Ovary (tissue), 9 donors: ENCODE measurements around the gene MRNIP. TPM values are rescaled to one million over a fixed set of nuclear protein-coding genes. Genes with fewer than 3 reads are reported as not detected.

Source experiments
- DNase-seq, 5 donors: peaks; one replicate each; pipeline ENCODE4 v3.0.0-alpha.2; 2019 to 2020
- H3K27ac ChIP-seq, 2 donors: fragments of 200-600 bp; one replicate each; pipeline versions ENCODE4 v1.5.1 to v1.8.0; 2019 to 2022
- H3K27me3 ChIP-seq: fragments of 200-600 bp; one replicate; pipeline ENCODE4 v1.8.0; 2022
- H3K36me3 ChIP-seq: fragments of 200-600 bp; sonication (generic); one replicate; pipeline ENCODE4 v1.5.1; 2019
- H3K4me1 ChIP-seq: one replicate; pipeline ENCODE4 v1.8.1; 2013; ENCODE audit warnings: mild to moderate bottlenecking, moderate library complexity; ENCODE audit not compliant: insufficient read depth
- H3K4me3 ChIP-seq: fragments of 200-600 bp; sonication (generic); one replicate; pipeline ENCODE4 v1.5.1; 2017
- H3K9me3 ChIP-seq, 2 donors: fragments of 200-600 bp in 1 of 2; sonication (generic) in 1 of 2; one replicate each; pipeline versions ENCODE4 v1.5.1 to v1.8.1; 2013 to 2019; ENCODE audit warnings: mild to moderate bottlenecking in 1 of 2, moderate library complexity in 1 of 2
- EP300 ChIP-seq: sonication (generic); formaldehyde crosslinking; IDR thresholded peaks from one replicate; pipeline ENCODE4 v1.6.1; 2017; ENCODE audit warnings: antibody characterized with exemption
- POLR2A ChIP-seq: fragments of 450-650 bp; IDR thresholded peaks from one replicate; pipeline ENCODE4 v1.6.1; 2017; ENCODE audit warnings: antibody characterized with exemption, mild to moderate bottlenecking, moderate library complexity
- WGBS, 3 donors: extraction: QIAGEN DNeasy Blood & Tissue Kit in 1 of 3; methylation state at CpG; one replicate each; pipeline versions ENCODE4 v1.1.5 to v1.1.7; 2013 to 2017; 5-methylcytosine and 5-hydroxymethylcytosine counted together
- intact Hi-C, 4 donors: fragments of 100-400 bp; cut with DNase I; formaldehyde crosslinking; loops; one replicate each; pipeline versions ENCODE4 v1.11.0 to v1.15.1; 2022 to 2023
- polyA plus RNA-seq, 2 donors: library from polyadenylated mRNA; stranded (reverse); fragments of 200-250 nt in 1 of 2; fragments of 350-450 nt in 1 of 2; fragmentation: Illumina TruSeq in 1 of 2; extraction: RNeasy Lipid Tissue Mini Kit (QIAGEN cat#74804) in 1 of 2; gene quantifications; one replicate each; pipeline ENCODE4 v1.2.3, GENCODE V29; 2013 to 2014
- total RNA-seq, 7 donors: library from RNA; depleted of rRNA in 2 of 7; stranded (reverse); fragments of >200 nt in 2 of 7; fragmentation: NEBNext Ultra II Directional in 3 of 7; extraction: Animal tissue kit (Norgen Biotek cat#: 25700) in 3 of 7; gene quantifications; one replicate each; pipeline versions ENCODE4 v1.1.0 to v1.2.4, GENCODE V29; 2016 to 2023
- TF ChIP-seq, protein P1 (sequence below), 3 donors: fragments of 450-650 bp in 2 of 3; fragments of 200-600 bp in 1 of 3; IDR thresholded peaks; one replicate each; pipeline versions ENCODE4 v1.5.1 to v1.8.0; 2016 to 2022; ENCODE audit warnings: antibody characterized with exemption in 3 of 3, mild to moderate bottlenecking in 1 of 3
- donor health status: DM: no; HTN: no; CAD: no; lungs with moderate emphysema.
- donor health status: DM: no; HTN: no; CAD: no.
- donor health status: Bipolar disorder and iron deficiency.
- donor health status: DM: yes; HTN: yes; CAD: no.
- donor health status: DM: no; HTN: no; CAD: no.
- donor health status: DM: yes; HTN: yes; CAD: no.

The MRNIP gene
- total and polyA plus RNA-seq, 9 donors: 26.9 to 61.1 (median 50.3) TPM

DNA sequence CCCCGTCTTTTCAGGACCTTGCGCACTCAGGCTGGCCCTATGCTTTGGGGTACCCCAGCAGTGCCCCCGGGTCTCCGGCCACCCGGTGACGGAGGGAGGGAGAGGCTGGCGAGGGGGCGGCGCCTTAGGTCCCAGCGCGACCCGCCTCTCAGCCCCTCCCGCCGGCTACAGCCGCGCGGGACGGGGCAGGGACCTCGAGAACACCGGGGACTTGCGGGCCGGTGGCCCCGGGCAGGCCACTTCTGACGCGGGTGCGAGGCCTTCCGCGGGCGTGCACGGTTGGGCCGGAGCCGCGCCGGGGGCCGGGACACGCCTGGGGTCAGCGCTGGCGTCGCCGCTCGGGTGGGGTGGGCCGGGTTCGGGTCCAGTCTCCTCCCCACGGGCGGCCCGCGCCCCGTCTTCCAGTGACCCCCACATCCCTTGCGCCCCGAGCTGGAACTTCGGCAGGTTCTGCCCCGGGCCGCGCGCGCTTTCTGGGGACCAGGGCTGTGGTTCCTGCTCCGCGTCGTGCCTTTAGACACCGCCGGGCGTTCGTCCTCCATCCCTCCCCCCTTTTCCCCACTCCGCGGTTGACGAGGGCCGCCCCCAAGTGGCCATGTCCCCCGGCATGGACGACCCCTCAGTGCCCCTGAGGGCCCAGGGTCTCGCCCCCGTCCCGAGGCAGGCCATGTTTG, 41.7 kb downstream of the MRNIP start:
- Histone ChIP-seq H3K4me1 (peaks cover 21% of the 10 kb centered on the region), H3K27me3 (no peaks in the 10 kb centered on the region), H3K9me3 (no peaks in the 10 kb centered on the region), H3K27ac (peak overlapping the region; percentile 53 to 79), H3K36me3 (no peaks in the 10 kb centered on the region), H3K4me3 (peak overlapping the region; percentile 40)
- DNase-seq: peak in 4 of 5 donors; percentile 54 to 64 (median 58)
- intact Hi-C loops: no loop called here
- WGBS, 3 donors: 1 to 6% (median 1%) methylated on average over 29 to 72 of the region's 72 CpGs
- TF ChIP-seq POLR2A (peak; percentile 9), EP300 (no peak)
- TF ChIP-seq, protein P1, sequence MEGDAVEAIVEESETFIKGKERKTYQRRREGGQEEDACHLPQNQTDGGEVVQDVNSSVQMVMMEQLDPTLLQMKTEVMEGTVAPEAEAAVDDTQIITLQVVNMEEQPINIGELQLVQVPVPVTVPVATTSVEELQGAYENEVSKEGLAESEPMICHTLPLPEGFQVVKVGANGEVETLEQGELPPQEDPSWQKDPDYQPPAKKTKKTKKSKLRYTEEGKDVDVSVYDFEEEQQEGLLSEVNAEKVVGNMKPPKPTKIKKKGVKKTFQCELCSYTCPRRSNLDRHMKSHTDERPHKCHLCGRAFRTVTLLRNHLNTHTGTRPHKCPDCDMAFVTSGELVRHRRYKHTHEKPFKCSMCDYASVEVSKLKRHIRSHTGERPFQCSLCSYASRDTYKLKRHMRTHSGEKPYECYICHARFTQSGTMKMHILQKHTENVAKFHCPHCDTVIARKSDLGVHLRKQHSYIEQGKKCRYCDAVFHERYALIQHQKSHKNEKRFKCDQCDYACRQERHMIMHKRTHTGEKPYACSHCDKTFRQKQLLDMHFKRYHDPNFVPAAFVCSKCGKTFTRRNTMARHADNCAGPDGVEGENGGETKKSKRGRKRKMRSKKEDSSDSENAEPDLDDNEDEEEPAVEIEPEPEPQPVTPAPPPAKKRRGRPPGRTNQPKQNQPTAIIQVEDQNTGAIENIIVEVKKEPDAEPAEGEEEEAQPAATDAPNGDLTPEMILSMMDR (IDR thresholded peaks at IDR 0.05): peak in 1 of 3 donors; percentile 15

GRCh38 chr5:179816401-179816795, 42.2 kb downstream of the MRNIP start:
- Histone ChIP-seq H3K27ac (peak overlapping the region; percentile 53 to 79), H3K27me3 (no peaks in the 10 kb centered on the region), H3K9me3 (no peaks in the 10 kb centered on the region), H3K36me3 (no peaks in the 10 kb centered on the region), H3K4me3 (peak overlapping the region; percentile 40), H3K4me1 (peaks cover 21% of the 10 kb centered on the region)
- intact Hi-C loops: no loop called here
- WGBS, 3 donors: 46 to 54% (median 47%) methylated on average over 23 of the region's 23 CpGs
- no peak for TF ChIP-seq EP300
- TF ChIP-seq, protein P1 (IDR thresholded peaks at IDR 0.05): no peak
- peak; percentile 35 to 52 (median 44) for DNase-seq

GRCh38 chr5:179815491-179816249, 42.9 kb downstream of the MRNIP start:
- intact Hi-C loops: no loop called here
- H3K27ac ChIP-seq: no peak overlapping the region
- no peaks in the 10 kb centered on the region for H3K36me3 ChIP-seq
- H3K9me3 ChIP-seq: no peaks in the 10 kb centered on the region
- TF ChIP-seq EP300 (no peak), POLR2A (no peak)
- TF ChIP-seq, protein P1 (IDR thresholded peaks at IDR 0.05): no peak
- H3K4me1 ChIP-seq: peaks cover 21% of the 10 kb centered on the region
- 94 to 95% (median 95%) methylated on average over 21 of the region's 21 CpGs for WGBS, 3 donors
- DNase-seq: peak in 2 of 5 donors; percentile 33 to 37
- H3K27me3 ChIP-seq: no peaks in the 10 kb centered on the region
- H3K4me3 ChIP-seq: no peak overlapping the region

GRCh38 chr5:179814090-179814489, 44.5 kb downstream of the MRNIP start:
- H3K4me1 ChIP-seq: peaks cover 9% of the 10 kb centered on the region
- WGBS, 3 donors: 72 to 76% (median 75%) methylated on average over 3 of the region's 3 CpGs
- intact Hi-C loops: no loop called here
- TF ChIP-seq EP300: no peak
- TF ChIP-seq, protein P1 (IDR thresholded peaks at IDR 0.05): no peak
- no peak overlapping the region for H3K27ac ChIP-seq
- no peaks in the 10 kb centered on the region for H3K36me3 ChIP-seq
- H3K27me3 ChIP-seq: no peaks in the 10 kb centered on the region
- no peak for DNase-seq
- H3K9me3 ChIP-seq: no peaks in the 10 kb centered on the region
- no peak overlapping the region for H3K4me3 ChIP-seq
